GM19099 (cell line): ENCODE data around the gene NEDD4L.

Experiments used
- POLR2A ChIP-seq: IDR thresholded peaks from 3 replicates; pipeline ENCODE4 v1.6.1; 2011; ENCODE audit warnings: low read depth; ENCODE audit not compliant: insufficient read length; ENCODE audit errors: extremely low read depth

NEDD4L gene

DNA sequence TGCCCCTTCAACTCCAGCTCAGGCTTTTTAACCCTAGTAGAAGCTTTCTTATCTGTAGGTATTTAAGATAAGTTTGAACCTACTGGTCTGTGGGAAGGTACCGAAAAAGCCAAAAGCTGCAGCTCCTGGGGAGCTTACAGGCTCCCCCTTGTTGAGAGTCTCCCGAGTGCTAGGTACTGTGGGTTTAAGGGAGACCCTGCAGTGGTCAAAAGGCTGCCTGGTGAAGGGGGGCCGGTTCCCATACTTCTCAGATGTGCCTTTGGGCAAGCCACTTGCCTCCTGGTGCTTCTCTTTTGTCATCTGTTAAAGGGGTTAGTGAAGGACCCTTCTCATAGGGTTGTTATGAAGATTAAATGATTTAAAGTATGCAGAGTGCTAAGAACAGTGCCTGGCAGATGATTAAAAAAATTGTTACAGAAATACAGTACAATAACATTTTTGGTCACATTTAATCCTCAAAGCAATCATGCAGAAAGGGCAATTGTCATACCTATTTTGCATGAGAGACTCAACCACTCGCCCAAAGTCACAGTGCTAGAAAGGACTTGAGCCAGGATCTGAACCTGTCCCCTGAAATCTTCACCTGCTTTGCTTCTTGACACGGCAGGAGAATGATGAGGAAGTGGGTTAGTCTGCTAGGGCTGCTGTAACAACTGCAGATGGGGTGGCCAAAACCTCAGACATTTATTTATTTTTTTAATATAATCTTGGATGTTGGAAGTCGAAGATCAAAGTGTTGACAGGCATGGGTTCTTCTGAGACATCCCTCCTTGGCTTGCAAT is 62.5 kb downstream of the NEDD4L start:
- TF ChIP-seq POLR2A: no peak

DNA sequence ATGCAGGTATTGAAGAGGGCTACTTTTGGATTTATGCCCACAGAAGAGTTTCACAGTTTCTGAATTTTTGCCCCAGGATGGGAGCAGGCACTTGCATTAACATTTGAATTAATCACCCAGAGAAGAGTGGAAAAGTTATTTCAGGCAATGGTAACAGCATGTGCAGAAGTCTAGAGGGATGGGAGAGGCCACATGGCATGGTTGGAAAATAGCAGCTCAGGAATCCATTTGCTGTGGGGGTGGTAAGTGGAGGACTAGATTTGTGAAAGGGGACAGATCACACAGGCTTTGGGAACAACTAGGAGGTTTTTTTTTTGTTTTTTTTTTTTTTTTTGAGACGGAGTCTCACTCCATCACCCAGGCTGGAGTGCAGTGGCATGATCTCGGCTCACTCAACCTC is 65.2 kb downstream of the NEDD4L start:
- TF ChIP-seq POLR2A: no peak

DNA sequence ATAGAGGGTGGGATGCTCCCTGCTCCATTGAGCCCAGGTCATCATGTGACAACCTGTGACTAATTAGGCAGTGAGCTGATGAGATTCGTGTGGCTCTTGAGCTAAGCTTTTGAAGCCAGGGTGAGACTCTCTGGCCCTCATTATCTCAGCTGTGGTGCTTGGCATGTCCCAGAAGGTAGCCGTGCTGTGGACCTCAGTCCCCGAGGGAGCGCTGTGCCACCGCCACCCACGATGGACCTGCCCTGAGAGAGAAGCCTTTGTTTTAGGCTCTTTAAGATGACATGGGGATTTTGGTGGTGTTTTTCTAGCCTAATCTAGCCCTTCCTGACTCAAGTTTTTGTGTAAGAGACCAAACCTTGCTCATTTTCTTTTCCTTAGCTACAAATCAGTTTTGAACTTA is 66.4 kb downstream of the NEDD4L start:
- no peak for TF ChIP-seq POLR2A

GRCh38 chr18:58112174-58112573 is 68.1 kb downstream of the NEDD4L start:
- TF ChIP-seq POLR2A: no peak

- TF ChIP-seq POLR2A: peak; percentile 29
These were observed 69.3 kb downstream of the NEDD4L start for GRCh38 chr18:58113337-58113736.

DNA sequence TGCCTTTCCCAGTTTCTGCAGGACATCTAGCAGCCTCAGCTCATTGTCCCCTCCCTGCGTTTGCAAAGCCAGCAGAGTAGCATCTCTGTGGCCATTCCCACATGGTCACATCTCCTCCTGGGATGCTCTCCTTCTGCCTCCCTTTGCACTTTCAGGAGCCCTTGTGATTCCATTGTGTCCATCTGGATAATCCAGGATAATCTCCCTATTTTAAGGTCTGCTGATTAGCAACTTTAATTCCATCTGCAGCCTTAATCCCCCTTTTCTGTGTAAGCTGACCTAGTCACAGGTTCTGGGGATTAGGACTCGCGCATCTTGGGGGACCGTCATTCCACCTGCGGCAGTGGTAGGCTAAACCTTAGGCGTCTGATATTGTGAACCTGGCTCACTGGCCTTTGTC is 70.7 kb downstream of the NEDD4L start:
- TF ChIP-seq POLR2A: no peak

GRCh38 chr18:58116818-58117217 is 72.8 kb downstream of the NEDD4L start:
- no peak for TF ChIP-seq POLR2A

GRCh38 chr18:58117786-58118403 is 73.9 kb downstream of the NEDD4L start:
- TF ChIP-seq POLR2A: no peak

DNA sequence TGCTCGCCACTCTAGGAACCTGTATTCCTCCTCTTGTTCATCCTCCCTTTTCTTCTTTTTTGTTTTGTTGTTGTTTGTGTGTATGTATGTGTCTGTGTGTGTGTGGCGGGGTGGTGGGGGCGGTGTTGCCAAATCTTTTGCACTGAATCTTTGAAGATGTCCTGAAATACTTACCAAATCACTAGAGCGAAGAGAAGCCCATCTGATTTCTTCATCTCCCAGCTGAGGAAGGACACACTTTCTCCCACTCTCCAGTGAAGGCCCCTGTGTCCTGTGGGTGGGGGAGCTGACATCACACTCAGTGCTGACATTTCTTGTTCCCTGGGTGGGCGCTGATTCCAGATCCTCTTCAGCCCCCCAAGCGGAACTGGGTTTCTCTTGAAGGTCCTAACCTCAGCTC is 74.5 kb downstream of the NEDD4L start:
- no peak for TF ChIP-seq POLR2A

DNA sequence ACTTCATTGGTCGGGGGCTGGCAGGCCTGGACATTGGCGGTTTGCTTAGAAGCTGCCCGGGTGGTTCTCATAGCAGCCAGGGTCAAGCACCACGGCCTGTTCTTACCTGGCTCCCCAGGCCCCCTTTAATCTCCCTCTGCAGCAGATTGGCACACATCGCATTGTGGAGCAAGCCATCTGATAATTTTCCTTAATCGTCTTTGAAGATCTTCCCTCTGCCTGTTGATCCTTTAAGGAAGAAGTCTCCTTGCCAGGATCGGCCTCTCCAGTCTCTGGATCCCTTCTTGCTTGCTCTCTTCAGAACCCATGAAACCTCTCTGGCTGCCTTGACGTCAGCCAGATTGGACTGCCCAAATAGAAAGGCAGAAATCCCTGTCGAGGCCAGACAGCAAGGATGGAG is 75.8 kb downstream of the NEDD4L start:
- TF ChIP-seq POLR2A: no peak

- TF ChIP-seq POLR2A: no peak
These were observed 80.4 kb downstream of the NEDD4L start for GRCh38 chr18:58124475-58124874.

DNA sequence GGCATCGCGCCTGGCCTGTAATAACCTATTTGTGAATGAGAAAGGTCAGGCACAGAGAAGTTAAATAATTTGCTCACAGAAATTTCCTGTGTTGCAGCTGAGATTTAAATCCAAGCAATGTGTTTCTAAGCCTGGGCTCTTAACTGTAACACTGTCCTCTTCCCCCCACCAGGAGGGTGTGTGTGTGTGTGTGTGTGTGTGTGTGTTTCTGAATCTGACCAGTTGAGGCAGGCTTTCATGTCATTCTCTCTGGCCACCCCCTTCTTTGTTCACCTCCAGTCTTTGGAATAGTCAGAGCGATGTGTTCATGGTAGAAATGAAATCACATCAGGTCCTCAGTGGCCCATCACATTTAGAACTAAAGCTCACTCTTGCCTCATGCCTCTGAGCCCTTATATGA is 81.2 kb downstream of the NEDD4L start:
- no peak for TF ChIP-seq POLR2A

- TF ChIP-seq POLR2A: no peak
These were observed 81.7 kb downstream of the NEDD4L start for GRCh38 chr18:58125756-58126155.

- no peak for TF ChIP-seq POLR2A
These were observed 84.7 kb downstream of the NEDD4L start for GRCh38 chr18:58128381-58129374.

- TF ChIP-seq POLR2A: no peak
These were observed 88.7 kb downstream of the NEDD4L start for GRCh38 chr18:58132595-58133261.
